GM06990 (cell line): ENCODE data around the gene TAS1R3.

Source experiments
- DNase-seq: peaks from one replicate; pipeline ENCODE4 v3.0.0-alpha.2; 2011; ENCODE audit not compliant: insufficient read length; ENCODE audit errors: extremely low read depth
- H3K27me3 ChIP-seq: replicated peaks from 2 replicates; pipeline ENCODE4 v1.6.0; 2011; ENCODE audit warnings: low read length; ENCODE audit not compliant: control insufficient read depth, insufficient read depth
- H3K36me3 ChIP-seq: 2 replicates; pipeline ENCODE4 v1.5.1; 2011; ENCODE audit warnings: low read length; ENCODE audit not compliant: control insufficient read depth, insufficient read depth
- H3K4me3 ChIP-seq: replicated peaks from 2 replicates; pipeline ENCODE4 v1.5.1; 2011; ENCODE audit warnings: low read depth, mild to moderate bottlenecking, control low read depth, low read length
- CTCF ChIP-seq: IDR thresholded peaks from 2 replicates; pipeline ENCODE4 v1.5.1; 2011; ENCODE audit warnings: low read length, control low read depth, mild to moderate bottlenecking, inconsistent platforms; ENCODE audit not compliant: insufficient read depth, poor library complexity, severe bottlenecking

TAS1R3 gene

GRCh38 chr1:1291023-1291528 is 40.0 kb upstream of the TAS1R3 start:
- no peak overlapping the region for H3K4me3 ChIP-seq
- no peak for DNase-seq
- no peaks in the 10 kb centered on the region for H3K36me3 ChIP-seq
- H3K27me3 ChIP-seq = no peaks in the 10 kb centered on the region
- TF ChIP-seq CTCF = no peak

- peak; percentile 71 for DNase-seq
- H3K27me3 ChIP-seq = no peaks in the 10 kb centered on the region
- no peak overlapping the region for H3K4me3 ChIP-seq
- no peaks in the 10 kb centered on the region for H3K36me3 ChIP-seq
- TF ChIP-seq CTCF = peak; percentile 76
These were observed 39.3 kb upstream of the TAS1R3 start for GRCh38 chr1:1291548-1292441.

- Histone ChIP-seq H3K4me3 (no peak overlapping the region), H3K27me3 (no peaks in the 10 kb centered on the region), H3K36me3 (no peaks in the 10 kb centered on the region)
- no peak for DNase-seq
- TF ChIP-seq CTCF = no peak
These were observed 38.7 kb upstream of the TAS1R3 start for GRCh38 chr1:1292442-1292779.

GRCh38 chr1:1292851-1293250 is 38.2 kb upstream of the TAS1R3 start:
- no peaks in the 10 kb centered on the region for H3K36me3 ChIP-seq
- TF ChIP-seq CTCF = no peak
- no peaks in the 10 kb centered on the region for H3K27me3 ChIP-seq
- DNase-seq = no peak
- no peak overlapping the region for H3K4me3 ChIP-seq

GRCh38 chr1:1293263-1294249 is 37.5 kb upstream of the TAS1R3 start:
- TF ChIP-seq CTCF = no peak
- peak; percentile 16 for DNase-seq
- Histone ChIP-seq H3K36me3 (no peaks in the 10 kb centered on the region), H3K4me3 (no peak overlapping the region), H3K27me3 (no peaks in the 10 kb centered on the region)
